H1 (cell line): ENCODE data around the gene PITPNM1. TPM values are rescaled to one million over a fixed set of nuclear protein-coding genes. Genes with fewer than 3 reads are reported as not detected.
"Not testable (repeated sequence)": the region's sequence is repeated elsewhere in the genome, so short reads cannot be mapped to it uniquely, and the experiment has no call there.

Source experiments
- CTCF ChIA-PET: fragments of 300-600 bp; sonication (Branson Sonifier 250); formaldehyde crosslinking; loops from one replicate; lab custom pipeline; 2021; ENCODE audit not compliant: partially characterized antibody; lab: Charles Lee
- POLR2A ChIA-PET: fragments of 300-600 bp; sonication (Branson Sonifier 250); formaldehyde crosslinking; loops from one replicate; lab custom pipeline; 2021; ENCODE audit warnings: inconsistent platforms; ENCODE audit not compliant: partially characterized antibody; lab: Charles Lee
- DNase-seq, 2 experiments: peaks; one replicate each; pipeline versions ENCODE4 v3.0.0 to v3.0.0-alpha.2; 2010 to 2022; ENCODE audit warnings: low spot score in 2 of 2, low read depth in 1 of 2, mixed read lengths in 1 of 2
- FAIRE-seq: peaks from 2 replicates; lab custom pipeline; 2011; peaks lifted over from hg19 to GRCh38; lab: Jason Lieb, UNC
- H2AFZ ChIP-seq: 2 replicates; pipeline ENCODE4 v1.8.1; 2012; ENCODE audit warnings: low read length, inconsistent platforms
- H2AK5ac ChIP-seq: 2 replicates; pipeline ENCODE4 v1.6.1; 2013; ENCODE audit warnings: low read depth, low read length
- H2BK120ac ChIP-seq: replicated peaks from 2 replicates; pipeline ENCODE3; 2013; ENCODE audit warnings: low read depth, low read length, inconsistent platforms
- H2BK12ac ChIP-seq: 2 replicates; pipeline ENCODE4 v1.6.1; 2013; ENCODE audit warnings: low read depth, low read length
- H2BK15ac ChIP-seq: 2 replicates; pipeline ENCODE4 v1.6.1; 2013; ENCODE audit warnings: low read length
- H2BK20ac ChIP-seq: 2 replicates; pipeline ENCODE4 v1.6.1; 2013; ENCODE audit warnings: low read length
- H2BK5ac ChIP-seq: 2 replicates; pipeline ENCODE4 v1.6.1; 2013; ENCODE audit warnings: low read depth, low read length
- H3K14ac ChIP-seq: 2 replicates; pipeline ENCODE4 v1.6.1; 2013; ENCODE audit warnings: inconsistent platforms; ENCODE audit not compliant: insufficient read length
- H3K18ac ChIP-seq: 2 replicates; pipeline ENCODE4 v1.6.1; 2013; ENCODE audit warnings: low read length; ENCODE audit errors: extremely low read depth
- H3K23ac ChIP-seq: 2 replicates; pipeline ENCODE4 v1.6.1; 2013; ENCODE audit warnings: inconsistent platforms; ENCODE audit not compliant: insufficient read length
- H3K23me2 ChIP-seq: 2 replicates; pipeline ENCODE4 v1.6.1; 2013; ENCODE audit warnings: low read depth, low read length
- H3K27ac ChIP-seq: 2 replicates; pipeline ENCODE4 v1.6.1; 2011; ENCODE audit warnings: low read depth, low read length, inconsistent platforms
- H3K27me3 ChIP-seq, 4 experiments: replicated peaks in 1 of 4; 1 replicate in 1 of 4; 2 replicates in 3 of 4; pipeline versions ENCODE4 v1.6.1 to v1.8.1; 2011 to 2013; ENCODE audit warnings: low read length in 3 of 4, mild to moderate bottlenecking in 3 of 4, inconsistent platforms in 2 of 4, mixed read lengths in 2 of 4, moderate library complexity in 1 of 4; ENCODE audit not compliant: control insufficient read depth in 3 of 4, insufficient read depth in 3 of 4; ENCODE audit errors: extremely low read depth in 1 of 4
- H3K36me3 ChIP-seq, 4 experiments: 2 replicates each; pipeline versions ENCODE4 v1.6.1 to v1.8.1; 2011 to 2013; ENCODE audit warnings: mild to moderate bottlenecking in 4 of 4, low read length in 3 of 4, moderate library complexity in 2 of 4, control low read depth in 1 of 4, inconsistent platforms in 1 of 4; ENCODE audit not compliant: insufficient read depth in 4 of 4, control insufficient read depth in 2 of 4
- H3K4ac ChIP-seq: replicated peaks from 2 replicates; pipeline ENCODE3; 2013; ENCODE audit warnings: low read length, low read depth, mixed read lengths, inconsistent platforms; ENCODE audit not compliant: insufficient read length
- H3K4me1 ChIP-seq, 4 experiments: replicated peaks in 1 of 4; 1 replicate in 1 of 4; 2 replicates in 3 of 4; pipeline versions ENCODE4 v1.6.1 to v1.8.1; 2011 to 2013; ENCODE audit warnings: low read length in 3 of 4, inconsistent platforms in 2 of 4, mixed read lengths in 1 of 4; ENCODE audit not compliant: insufficient read depth in 4 of 4, control insufficient read depth in 3 of 4
- H3K4me2 ChIP-seq, 2 experiments: 2 replicates each; pipeline versions ENCODE4 v1.6.1 to v1.8.1; 2011 to 2013; ENCODE audit warnings: low read depth in 2 of 2, low read length in 2 of 2, control low read depth in 1 of 2, inconsistent platforms in 1 of 2, mild to moderate bottlenecking in 1 of 2; ENCODE audit not compliant: insufficient read depth in 1 of 2
- H3K4me3 ChIP-seq, 4 experiments: fragments of 200-600, 300-600 bp in 1 of 4; sonication (generic), shearing (Covaris generic), sonication (Bioruptor Twin) in 1 of 4; 2 replicates each; pipeline versions ENCODE4 v1.5.1 to v1.8.1; 2011 to 2016; ENCODE audit warnings: low read length in 4 of 4, low read depth in 3 of 4, control low read depth in 2 of 4, inconsistent platforms in 2 of 4, mild to moderate bottlenecking in 2 of 4, mixed read lengths in 1 of 4, moderate library complexity in 1 of 4; ENCODE audit not compliant: insufficient read depth in 2 of 4; ENCODE audit errors: extremely low read depth in 1 of 4
- H3K56ac ChIP-seq: replicated peaks from 2 replicates; pipeline ENCODE3; 2013; ENCODE audit warnings: low read depth, mild to moderate bottlenecking, mixed read lengths, low read length, inconsistent platforms; ENCODE audit not compliant: insufficient read length
- H3K79me1 ChIP-seq: 2 replicates; pipeline ENCODE4 v1.6.1; 2013; ENCODE audit warnings: low read depth, low read length, control low read depth
- H3K79me2 ChIP-seq, 2 experiments: 2 replicates each; pipeline versions ENCODE4 v1.6.1 to v1.8.1; 2012 to 2013; ENCODE audit warnings: low read length in 2 of 2, mild to moderate bottlenecking in 2 of 2, inconsistent platforms in 1 of 2; ENCODE audit not compliant: insufficient read depth in 2 of 2, control insufficient read depth in 1 of 2
- H3K9ac ChIP-seq, 4 experiments: replicated peaks in 1 of 4; 1 replicate in 1 of 4; 2 replicates in 3 of 4; pipeline versions ENCODE4 v1.6.1 to v1.8.1; 2011 to 2013; ENCODE audit warnings: low read depth in 3 of 4, low read length in 3 of 4, control low read depth in 2 of 4, mild to moderate bottlenecking in 2 of 4, moderate library complexity in 2 of 4, inconsistent platforms in 1 of 4; ENCODE audit errors: extremely low read depth in 1 of 4
- H3K9me3 ChIP-seq, 2 experiments: 2 replicates each; pipeline versions ENCODE4 v1.6.1 to v1.8.1; 2012 to 2013; ENCODE audit warnings: mild to moderate bottlenecking in 2 of 2, moderate library complexity in 2 of 2, control low read depth in 1 of 2, inconsistent platforms in 1 of 2, low read depth in 1 of 2, low read length in 1 of 2, mixed read lengths in 1 of 2; ENCODE audit not compliant: insufficient read depth in 2 of 2
- H4K20me1 ChIP-seq, 2 experiments: replicated peaks in 1 of 2; 2 replicates each; pipeline versions ENCODE3 to v1.8.1; 2011 to 2013; ENCODE audit warnings: inconsistent platforms in 2 of 2, low read length in 2 of 2, mild to moderate bottlenecking in 1 of 2; ENCODE audit not compliant: insufficient read depth in 2 of 2, control insufficient read depth in 1 of 2
- H4K5ac ChIP-seq: 2 replicates; pipeline ENCODE4 v1.6.1; 2013; ENCODE audit warnings: low read length, low read depth, mixed read lengths, inconsistent platforms; ENCODE audit not compliant: insufficient read length
- H4K8ac ChIP-seq: 2 replicates; pipeline ENCODE4 v1.8.0; 2013; ENCODE audit warnings: mild to moderate bottlenecking, moderate library complexity, low read length, inconsistent platforms; ENCODE audit not compliant: insufficient read depth; ENCODE audit errors: extremely low read depth
- H4K91ac ChIP-seq: replicated peaks from 2 replicates; pipeline ENCODE3; 2013; ENCODE audit warnings: low read length, mixed read lengths, inconsistent platforms; ENCODE audit not compliant: insufficient read length
- HDAC2 ChIP-seq, 2 experiments: fragments of 300-600 bp in 1 of 2; sonication (generic) in 1 of 2; IDR thresholded peaks; 2 replicates each; pipeline ENCODE4 v1.6.1; 2011 to 2012; ENCODE audit warnings: low read depth in 2 of 2, low read length in 2 of 2, mild to moderate bottlenecking in 2 of 2, moderate library complexity in 2 of 2, borderline replicate concordance in 1 of 2, inconsistent platforms in 1 of 2
- JUN ChIP-seq: IDR thresholded peaks from 2 replicates; pipeline ENCODE4 v1.6.1; 2011; ENCODE audit warnings: low read depth, mild to moderate bottlenecking, improper control_type of control experiment, low read length
- SP4 ChIP-seq: IDR thresholded peaks from 2 replicates; pipeline ENCODE4 v1.6.1; 2012; ENCODE audit warnings: low read length, inconsistent platforms
- SUZ12 ChIP-seq: fragments of 200-600 bp; sonication (generic); IDR thresholded peaks from 2 replicates; pipeline ENCODE4 v1.6.1; 2012; ENCODE audit warnings: mild to moderate bottlenecking, inconsistent platforms, low read length, moderate library complexity, mixed read lengths
- WGBS, 2 experiments: shearing (Covaris generic) in 1 of 2; methylation state at CpG; one replicate each; pipeline versions ENCODE4 v1.1.6 to v1.1.7; 2013 to 2015; ENCODE audit warnings: low lambda C conversion rate in 2 of 2, mixed read lengths in 2 of 2, inconsistent platforms in 1 of 2, low coverage in 1 of 2, missing lambda C conversion rate in 1 of 2; ENCODE audit not compliant: insufficient replicate concordance in 2 of 2, insufficient coverage in 1 of 2, insufficient read length in 1 of 2; ENCODE audit errors: extremely low coverage in 1 of 2, missing lambda C conversion rate in 1 of 2; 5-methylcytosine and 5-hydroxymethylcytosine counted together
- polyA plus RNA-seq, 7 experiments: library from polyadenylated mRNA; depleted of rRNA in 3 of 7; stranded (reverse) in 5 of 7; unstranded in 2 of 7; fragments of >200 nt in 5 of 7; fragments of 200-250 nt in 2 of 7; gene quantifications; 1 replicate in 5 of 7; 2 replicates in 1 of 7; 4 replicates in 1 of 7; pipeline versions ENCODE4 v1.2.1 to v1.2.3, GENCODE V29; 2011 to 2013; ENCODE audit warnings: missing spikeins in 2 of 7, mixed read lengths in 2 of 7
- total RNA-seq: library from RNA; stranded (reverse); fragmentation: NEBNext Ultra II Directional; extraction: Animal tissue kit (Norgen Biotek cat#: 25700); gene quantifications from 2 replicates; pipeline ENCODE4 v1.2.1, GENCODE V29; 2021

The PITPNM1 gene
- total and polyA plus RNA-seq, 2 of the 8 experiments (the other 6 are each of a cell fraction or from before 2014, with no cell fraction given) = 27.2 to 52.7 TPM

GRCh38 chr11:67548555-67549110 lies 43.5 kb upstream of the PITPNM1 start (continued):
- TF ChIP-seq SUZ12 (no peak), HDAC2 (IDR thresholded peaks at IDR 0.05; ENCODE audit: borderline replicate concordance in 1 of 2, low read depth in 2 of 2, low read length in 2 of 2) (no peak), SP4 (no peak), JUN (no peak)
- TF ChIP-seq, all 59 proteins: peak for 0

GRCh38 chr11:67548112-67548511 lies 42.9 kb upstream of the PITPNM1 start:
- H3K4me2 ChIP-seq, H4K91ac ChIP-seq, H4K8ac ChIP-seq, DNase-seq, FAIRE-seq, H3K4me1 ChIP-seq, H3K79me1 ChIP-seq, H2BK5ac ChIP-seq, H3K27me3 ChIP-seq, H3K9ac ChIP-seq, H3K23me2 ChIP-seq, H2BK15ac ChIP-seq, H2BK20ac ChIP-seq, H4K5ac ChIP-seq, H3K4ac ChIP-seq, H3K14ac ChIP-seq, H2AK5ac ChIP-seq, H3K4me3 ChIP-seq, H2AFZ ChIP-seq, H2BK120ac ChIP-seq, H3K27ac ChIP-seq, H4K20me1 ChIP-seq, H2BK12ac ChIP-seq, H3K23ac ChIP-seq, H3K18ac ChIP-seq, H3K56ac ChIP-seq, H3K79me2 ChIP-seq, H3K36me3 ChIP-seq: not testable (repeated sequence)
- peaks cover 4 to 12% of the 10 kb centered on the region in 2 experiments; a peak in 3 of 4 replicates for H3K9me3 ChIP-seq
- 97% methylated on average over 4 of the region's 4 CpGs; no CpG with 5 or more reads in 1 of the 2 experiments for WGBS, 2 experiments
- POLR2A ChIA-PET = interaction anchor here (1.1 to 4.8 kb wide), 2 partner anchors 11 to 35 kb away, joined by 3 to 15 read pairs; partner anchors contain the start of gene GSTP1
- CTCF ChIA-PET = interaction anchor here (0.6 to 1.5 kb wide), 6 partner anchors 13 to 196 kb away, joined by 3 to 6 read pairs (median 4); no protein-coding TSS in a partner anchor
